Measurements from ENCODE around the gene CREB3L2. TPM values are rescaled to one million over a fixed set of nuclear protein-coding genes. Genes with fewer than 3 reads are reported as not detected.

The CREB3L2 gene
- total RNA-seq, 1 experiment from 2014 or later = 41.2 TPM

- no peaks in the 10 kb centered on the region for H3K36me3 ChIP-seq (ENCODE audit: low read depth)
- no peak for DNase-seq
- H3K4me1 ChIP-seq (replicated peaks; ENCODE audit: insufficient read depth) = peaks cover 52% of the 10 kb centered on the region
- TF ChIP-seq EZH2 (IDR thresholded peaks at IDR 0.05; ENCODE audit: low read depth) = no peak
- TF ChIP-seq CTCF (conservative IDR thresholded peaks at IDR 0.05) = no peak
- CTCF ChIA-PET = no interaction called here
- no peak overlapping the region for H3K27ac ChIP-seq
- BruUV-seq (replicated peaks) = no TSS peak
- no peaks in the 10 kb centered on the region for H3K27me3 ChIP-seq (ENCODE audit: insufficient read depth, low read depth)
- intact Hi-C loops (cut with micrococcal nuclease; ENCODE audit: unreplicated experiment) = no loop called here
- H3K9me2 ChIP-seq (ENCODE audit: insufficient read depth) = no peaks in the 10 kb centered on the region
- H3K9me3 ChIP-seq (ENCODE audit: insufficient read depth, low read depth) = 0 out of 2 replicates have a peak, but pooled peaks cover 3% of the 10 kb centered on the region
- no peak overlapping the region for H2AFZ ChIP-seq
- peaks cover 73% of the 10 kb centered on the region for H3K79me2 ChIP-seq (ENCODE audit: low read depth)
- no peak overlapping the region for H3K4me3 ChIP-seq
- peaks cover 24% of the 10 kb centered on the region for H3F3A ChIP-seq (ENCODE audit: insufficient read depth, low read depth)
- H4K20me1 ChIP-seq (ENCODE audit: insufficient read depth) = no peaks in the 10 kb centered on the region
- POLR2A ChIA-PET (ENCODE audit: unreplicated experiment) = interaction anchor here (0.7 kb wide), 1 partner anchor 113 kb away, joined by 5 read pairs; no protein-coding TSS in a partner anchor
- no peak overlapping the region for H3K4me2 ChIP-seq
Measured at GRCh38 chr7:137966641-137967142, 35.2 kb downstream of the CREB3L2 start.

GRCh38 chr7:137965942-137966640 is 35.8 kb downstream of the CREB3L2 start:
- no peak overlapping the region for H2AFZ ChIP-seq
- H3F3A ChIP-seq (ENCODE audit: insufficient read depth, low read depth) = peaks cover 24% of the 10 kb centered on the region
- ChIA-PET CTCF (no interaction called here), POLR2A (ENCODE audit: unreplicated experiment) (interaction anchor here (0.7 kb wide), 1 partner anchor 112 kb away, joined by 5 read pairs; no protein-coding TSS in a partner anchor)
- no peak for DNase-seq
- no peaks in the 10 kb centered on the region for H3K9me2 ChIP-seq (ENCODE audit: insufficient read depth)
- H3K27me3 ChIP-seq (ENCODE audit: insufficient read depth, low read depth) = no peaks in the 10 kb centered on the region
- H3K4me2 ChIP-seq = no peak overlapping the region
- H3K9me3 ChIP-seq (ENCODE audit: insufficient read depth, low read depth) = 0 out of 2 replicates have a peak, but pooled peaks cover 3% of the 10 kb centered on the region
- intact Hi-C loops (cut with micrococcal nuclease; ENCODE audit: unreplicated experiment) = no loop called here
- H3K36me3 ChIP-seq (ENCODE audit: low read depth) = no peaks in the 10 kb centered on the region
- H3K27ac ChIP-seq = no peak overlapping the region
- TF ChIP-seq EZH2 (IDR thresholded peaks at IDR 0.05; ENCODE audit: low read depth) = no peak
- TF ChIP-seq CTCF (conservative IDR thresholded peaks at IDR 0.05) = no peak
- peaks cover 52% of the 10 kb centered on the region for H3K4me1 ChIP-seq (replicated peaks; ENCODE audit: insufficient read depth)
- BruUV-seq (replicated peaks) = no TSS peak
- no peak overlapping the region for H3K4me3 ChIP-seq
- no peaks in the 10 kb centered on the region for H4K20me1 ChIP-seq (ENCODE audit: insufficient read depth)
- H3K79me2 ChIP-seq (ENCODE audit: low read depth) = peaks cover 76% of the 10 kb centered on the region

- POLR2A ChIA-PET (ENCODE audit: unreplicated experiment) = no interaction called here
- intact Hi-C loops (cut with micrococcal nuclease; ENCODE audit: unreplicated experiment) = no loop called here
- no TSS peak for BruUV-seq (replicated peaks)
Measured at GRCh38 chr7:137964824-137965545, 36.9 kb downstream of the CREB3L2 start.

More at GRCh38 chr7:137964824-137965545, 36.9 kb downstream of the CREB3L2 start:
- H3K9me2 ChIP-seq (ENCODE audit: insufficient read depth) = no peaks in the 10 kb centered on the region
- no peaks in the 10 kb centered on the region for H3K9me3 ChIP-seq (ENCODE audit: insufficient read depth, low read depth)
- H2AFZ ChIP-seq = no peak overlapping the region
- no peaks in the 10 kb centered on the region for H3K27me3 ChIP-seq (ENCODE audit: insufficient read depth, low read depth)
- 0 out of 2 replicates have a peak overlapping the region, but pooled peaks have one; percentile 76 for H3K4me2 ChIP-seq
- no peak overlapping the region for H3K4me3 ChIP-seq
- no peak for DNase-seq
- H4K20me1 ChIP-seq (ENCODE audit: insufficient read depth) = no peaks in the 10 kb centered on the region
- peaks cover 21% of the 10 kb centered on the region for H3F3A ChIP-seq (ENCODE audit: insufficient read depth, low read depth)
- H3K36me3 ChIP-seq (ENCODE audit: low read depth) = no peaks in the 10 kb centered on the region
- H3K79me2 ChIP-seq (ENCODE audit: low read depth) = peaks cover 72% of the 10 kb centered on the region
- H3K4me1 ChIP-seq (replicated peaks; ENCODE audit: insufficient read depth) = peaks cover 52% of the 10 kb centered on the region
- H3K27ac ChIP-seq = peak overlapping the region; percentile 83; the same call in 1 of the 2 replicates
- TF ChIP-seq EZH2 (IDR thresholded peaks at IDR 0.05; ENCODE audit: low read depth) (no peak), CTCF (conservative IDR thresholded peaks at IDR 0.05) (no peak)
- CTCF ChIA-PET = no interaction called here

Measured in PC-9 (cell line).